DMS53 treated with DMSO at 0.1 percent for 48 hours (cell line): Measurements from ENCODE around the gene CUL4A.
"Not testable (repeated sequence)": the region's sequence is repeated elsewhere in the genome, so short reads cannot be mapped to it uniquely, and the experiment has no call there.

ENCODE experiments used
- DNase-seq: peaks from one replicate; lab custom pipeline; 2025; ENCODE audit not compliant: unreplicated experiment; lab: John Stamatoyannopoulos, UW

Gene CUL4A

GRCh38 chr13:113283904-113284303 lies 74.5 kb downstream of the CUL4A start:
- DNase-seq, result no peak

GRCh38 chr13:113288880-113289279 lies 79.5 kb downstream of the CUL4A start:
- no peak for DNase-seq

- no peak for DNase-seq
Observed at GRCh38 chr13:113291129-113291528, 81.7 kb downstream of the CUL4A start.

- peak; percentile 1 for DNase-seq
Observed at GRCh38 chr13:113292021-113292862, 82.8 kb downstream of the CUL4A start.

- DNase-seq, result no peak
Observed at GRCh38 chr13:113293686-113294085, 84.3 kb downstream of the CUL4A start.

GRCh38 chr13:113295776-113296175 lies 86.4 kb downstream of the CUL4A start:
- no peak for DNase-seq

GRCh38 chr13:113296823-113297369 lies 87.5 kb downstream of the CUL4A start, which contains the start of gene LAMP1:
Gene LAMP1, plus strand, starts transcription at chr13:113297239. Its CDS starts 196 bp downstream, at chr13:113297435.
- peak; percentile 41 for DNase-seq

- DNase-seq, result no peak
Observed at GRCh38 chr13:113297370-113298042, 88.1 kb downstream of the CUL4A start.

GRCh38 chr13:113298043-113298945 lies 88.9 kb downstream of the CUL4A start:
- no peak for DNase-seq

GRCh38 chr13:113299951-113300350 lies 90.5 kb downstream of the CUL4A start:
- DNase-seq, result no peak

GRCh38 chr13:113302986-113303385 lies 93.6 kb downstream of the CUL4A start:
- DNase-seq, result no peak

- DNase-seq, result no peak
Observed at GRCh38 chr13:113304121-113304520, 94.7 kb downstream of the CUL4A start.

GRCh38 chr13:113305208-113305607 lies 95.8 kb downstream of the CUL4A start:
- no peak for DNase-seq

- no peak for DNase-seq
Observed at GRCh38 chr13:113307491-113307890, 98.1 kb downstream of the CUL4A start.

GRCh38 chr13:113309473-113309872 lies 100.1 kb downstream of the CUL4A start:
- no peak for DNase-seq

- not testable (repeated sequence) for DNase-seq
Observed at GRCh38 chr13:113314112-113314511, 104.7 kb downstream of the CUL4A start.

- not testable (repeated sequence) for DNase-seq
Observed at GRCh38 chr13:113314895-113315470, 105.6 kb downstream of the CUL4A start.

GRCh38 chr13:113315992-113316391 lies 106.6 kb downstream of the CUL4A start:
- no peak for DNase-seq
